GM03348 (cell line): Measurements from ENCODE around the gene LRP4.

Experiments used
- DNase-seq: peaks from one replicate; pipeline ENCODE4 v3.0.0; 2012; ENCODE audit warnings: low spot score

The LRP4 gene

DNA sequence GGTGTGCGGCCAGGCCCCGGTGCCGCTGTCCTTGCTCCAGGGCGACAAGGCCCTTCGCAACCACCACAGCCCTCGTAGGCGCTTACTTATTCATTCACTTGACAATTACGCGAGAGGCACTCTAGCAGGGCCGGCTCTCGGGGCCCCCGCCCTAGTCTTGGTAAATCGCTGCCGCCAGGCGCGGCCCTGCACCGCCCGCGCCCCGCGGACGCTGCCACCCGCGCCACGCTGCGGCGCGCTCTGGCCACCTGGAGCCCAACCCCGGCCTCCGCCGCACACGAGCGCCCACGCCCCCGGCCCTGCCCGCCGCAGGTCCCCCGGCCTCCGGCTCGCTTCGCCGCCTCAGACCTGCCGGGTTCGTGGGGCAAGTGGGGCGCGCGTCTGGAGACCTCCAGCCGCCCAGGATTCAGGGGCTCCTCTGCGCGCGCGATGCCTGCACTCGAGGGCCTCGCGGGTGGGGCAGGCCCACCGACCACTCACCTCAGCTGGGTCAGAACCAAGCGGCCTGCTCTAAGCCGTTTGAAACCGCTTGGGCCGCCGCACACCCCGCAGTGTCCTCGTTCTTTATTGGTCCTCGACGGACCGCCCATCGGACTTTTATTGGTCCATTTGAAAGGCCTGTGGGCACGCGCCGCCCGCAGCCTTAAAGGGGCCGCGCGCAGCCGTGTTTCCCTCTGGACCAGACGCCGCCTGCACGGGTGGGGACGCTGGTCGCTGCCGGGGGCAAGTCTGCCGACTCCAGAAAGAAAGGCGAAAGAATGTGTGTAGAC is 72.4 kb downstream of the LRP4 start, which contains the start of gene CKAP5:
Gene CKAP5, minus strand, starts transcription at position 541 of the 770 bp plus-strand sequence. CDS start 25,049 bp downstream, outside the sequence.
- peak; percentile 98 for DNase-seq

DNA sequence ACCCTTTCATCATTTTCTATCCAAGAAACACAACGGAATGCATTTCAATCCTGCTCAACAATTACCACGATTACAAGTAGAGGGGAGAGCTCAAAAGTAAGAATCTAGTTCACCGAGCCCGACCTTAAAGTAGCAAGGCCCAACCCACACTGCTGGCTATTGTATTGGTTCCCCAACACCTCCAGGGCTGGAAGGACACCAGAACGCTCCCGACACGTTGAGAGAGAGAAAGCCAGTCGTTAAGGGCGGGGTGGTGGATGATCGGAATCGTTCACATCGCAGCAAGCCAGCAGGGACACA is 73.0 kb downstream of the LRP4 start:
- DNase-seq: peak; percentile 23

DNA sequence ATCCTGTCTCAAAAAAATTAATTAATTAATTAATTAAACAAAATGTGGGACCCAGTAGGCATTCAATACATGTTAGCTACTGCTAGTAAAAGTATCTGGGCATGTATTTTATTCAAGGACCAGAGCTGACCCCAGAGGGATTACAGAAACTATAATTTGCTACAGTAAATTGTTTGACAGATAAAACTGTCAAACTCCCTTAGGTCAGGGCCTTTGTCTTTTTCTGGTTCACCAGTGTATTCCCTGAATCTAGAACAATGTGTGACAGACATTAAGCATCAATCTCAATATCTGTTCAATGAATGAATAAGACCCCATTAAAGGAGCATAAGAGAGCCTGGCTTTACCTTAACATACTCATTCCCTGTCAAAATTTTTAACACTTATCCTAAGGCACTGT is 78.2 kb downstream of the LRP4 start:
- DNase-seq: no peak

DNA sequence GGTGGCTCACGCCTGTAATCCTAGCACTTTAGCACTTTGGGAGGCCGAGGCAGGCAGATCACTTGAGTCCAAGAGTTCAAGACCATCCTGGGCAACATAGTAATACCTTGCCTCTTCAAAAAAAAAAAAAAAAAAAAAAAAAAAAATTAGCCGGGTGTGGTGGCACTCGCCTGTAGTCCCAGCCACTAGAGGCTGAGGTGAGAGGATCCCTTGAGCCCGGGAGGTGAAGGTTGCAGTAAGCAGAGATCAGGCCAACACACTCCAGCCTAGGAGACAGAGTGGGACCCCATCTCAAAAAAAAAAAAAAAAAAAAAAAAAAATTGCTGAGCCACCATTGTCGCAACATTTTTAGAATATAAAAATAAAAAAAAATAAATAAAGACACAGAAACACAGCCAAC is 79.8 kb downstream of the LRP4 start:
- DNase-seq: no peak

DNA sequence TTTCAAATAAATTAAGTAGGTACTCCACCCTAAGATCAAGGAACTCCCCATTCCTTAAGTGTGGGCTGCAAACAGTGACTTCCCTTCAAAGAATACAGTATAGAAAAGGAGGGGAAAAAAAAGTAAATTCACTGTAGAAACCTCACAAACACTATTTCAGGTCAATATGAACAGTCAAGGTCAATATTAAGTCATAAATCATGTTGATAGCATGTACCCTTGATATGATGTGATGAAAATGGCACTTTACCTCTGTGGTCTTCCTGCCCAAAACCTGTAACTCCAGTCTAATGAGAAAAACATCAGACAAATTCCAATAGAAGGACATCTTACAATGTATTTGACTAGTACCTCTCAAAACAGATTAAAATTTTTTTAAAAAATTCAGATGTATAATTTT is 80.5 kb downstream of the LRP4 start:
- DNase-seq: no peak

DNA sequence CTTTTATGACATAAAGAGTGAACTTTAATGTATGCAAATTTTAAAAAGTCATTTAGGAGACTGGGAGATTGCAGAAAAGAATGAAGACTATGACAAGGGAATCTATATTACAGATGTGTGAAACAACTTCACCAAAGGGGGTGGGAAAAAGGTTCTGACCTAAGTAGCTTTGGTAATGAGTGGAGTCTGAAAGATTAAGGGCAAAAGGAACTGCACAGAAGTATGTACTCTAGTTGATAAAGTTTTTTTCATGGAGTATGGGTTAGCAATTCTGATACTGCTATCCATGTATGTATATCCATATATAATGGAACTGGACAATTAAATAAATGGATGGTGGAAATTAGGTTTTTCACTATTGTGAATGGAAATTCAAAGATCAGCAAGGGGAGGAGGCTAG is 81.5 kb downstream of the LRP4 start:
- no peak for DNase-seq

DNA sequence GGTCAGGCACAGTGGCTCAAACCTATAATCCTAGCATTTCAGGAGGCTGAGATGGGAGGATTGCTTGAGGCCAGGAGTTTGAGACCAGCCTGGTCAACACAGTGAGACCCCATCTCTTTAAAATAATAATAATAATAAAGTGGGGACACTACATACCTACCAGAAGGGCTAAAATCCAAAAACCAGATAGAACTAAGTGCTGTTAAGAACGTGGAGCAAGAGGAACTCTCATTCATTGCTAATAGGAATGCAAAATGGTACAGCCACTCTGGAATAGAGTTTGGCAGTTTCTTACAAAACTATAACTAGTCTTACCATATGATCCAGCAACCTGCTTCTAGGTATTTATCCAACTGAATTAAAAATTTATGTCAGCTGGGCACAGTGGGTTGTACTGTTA is 81.9 kb downstream of the LRP4 start:
- DNase-seq: no peak

DNA sequence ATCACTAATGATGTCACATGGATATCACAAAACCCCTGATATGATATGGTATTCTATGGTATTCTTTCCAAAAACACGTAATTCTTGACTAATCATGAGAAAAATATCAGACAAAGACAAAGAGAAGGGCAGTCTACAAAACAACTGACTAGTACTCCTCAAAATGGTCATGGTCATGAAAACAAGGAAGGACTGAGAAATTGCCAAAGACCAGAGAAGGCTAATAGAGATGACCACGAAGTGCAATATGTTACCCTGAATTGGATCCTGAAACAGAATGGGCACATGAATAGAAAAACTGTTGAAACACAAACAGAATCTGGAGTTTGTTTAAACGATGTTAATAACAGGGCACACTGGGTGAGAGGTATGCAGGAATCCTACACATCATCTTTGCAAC is 82.5 kb downstream of the LRP4 start:
- DNase-seq: no peak

DNA sequence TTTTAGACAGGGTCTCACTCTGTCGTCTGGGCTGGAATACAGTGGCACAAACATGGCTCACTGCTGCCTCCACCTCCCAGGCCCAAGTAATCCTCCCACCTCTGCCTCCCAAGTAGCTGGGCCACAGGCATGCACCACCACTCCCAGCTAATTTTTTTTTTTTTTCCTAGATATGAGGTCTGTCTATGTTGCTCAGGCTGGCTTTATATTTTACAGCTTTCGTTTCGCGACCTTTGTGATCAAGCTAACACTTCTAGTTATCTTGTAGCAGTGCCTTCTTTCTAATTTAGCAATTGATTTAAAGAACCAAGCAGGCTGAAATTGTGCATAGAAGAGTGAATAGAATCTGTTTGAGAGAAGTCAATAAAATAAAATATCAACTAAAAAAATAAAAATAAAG is 83.5 kb downstream of the LRP4 start:
- no peak for DNase-seq

DNA sequence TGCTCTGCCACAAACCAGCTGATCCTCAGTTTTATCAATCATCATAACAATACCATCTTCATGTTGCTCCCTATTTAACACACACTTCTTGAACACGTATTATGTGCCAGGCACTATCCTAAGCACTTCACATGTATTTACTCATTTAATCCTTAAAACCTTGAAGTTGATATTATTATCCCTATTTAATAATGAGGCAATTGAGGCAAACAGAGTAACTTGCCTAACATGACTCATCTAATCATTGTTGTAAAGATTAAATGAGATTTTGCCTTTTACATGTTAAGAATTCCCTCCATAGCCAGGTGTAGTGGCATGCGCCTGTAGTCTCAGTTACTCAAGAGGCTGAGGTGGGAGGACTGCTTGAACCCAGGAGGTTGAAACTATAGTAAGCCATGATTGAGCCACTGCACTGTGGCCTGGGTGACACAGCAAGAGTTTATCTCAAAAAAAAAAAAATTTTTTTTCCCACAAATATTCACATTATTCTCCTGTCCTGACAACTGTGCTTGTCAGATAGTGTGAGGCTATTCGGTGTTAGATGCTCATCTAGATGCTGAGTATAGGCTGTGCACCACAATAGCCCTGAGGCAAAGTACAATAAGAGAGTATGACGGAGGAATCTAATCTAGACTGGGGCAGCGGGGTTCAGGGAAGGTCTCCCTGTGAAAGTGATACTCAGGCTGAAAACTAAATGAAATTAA is 85.7 kb downstream of the LRP4 start:
- DNase-seq: no peak

DNA sequence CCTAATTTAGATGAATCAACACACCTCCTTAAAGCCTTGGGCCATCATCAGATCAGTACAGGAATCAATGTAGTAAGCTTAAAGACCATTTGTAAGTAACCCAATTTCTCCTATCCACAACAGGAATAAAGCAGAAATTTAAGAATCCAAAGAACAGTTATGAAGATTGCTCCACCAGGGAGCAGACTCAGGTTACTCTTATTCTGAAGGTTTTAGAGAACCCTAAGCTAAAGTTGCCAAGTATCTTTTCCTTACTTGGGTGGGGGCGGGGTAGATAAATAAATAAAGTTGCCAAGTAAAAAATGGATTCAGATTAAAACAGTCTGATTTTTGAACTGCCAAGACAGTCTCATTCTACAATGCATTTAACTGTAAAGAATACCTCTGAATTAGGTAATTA is 90.4 kb downstream of the LRP4 start:
- no peak for DNase-seq

DNA sequence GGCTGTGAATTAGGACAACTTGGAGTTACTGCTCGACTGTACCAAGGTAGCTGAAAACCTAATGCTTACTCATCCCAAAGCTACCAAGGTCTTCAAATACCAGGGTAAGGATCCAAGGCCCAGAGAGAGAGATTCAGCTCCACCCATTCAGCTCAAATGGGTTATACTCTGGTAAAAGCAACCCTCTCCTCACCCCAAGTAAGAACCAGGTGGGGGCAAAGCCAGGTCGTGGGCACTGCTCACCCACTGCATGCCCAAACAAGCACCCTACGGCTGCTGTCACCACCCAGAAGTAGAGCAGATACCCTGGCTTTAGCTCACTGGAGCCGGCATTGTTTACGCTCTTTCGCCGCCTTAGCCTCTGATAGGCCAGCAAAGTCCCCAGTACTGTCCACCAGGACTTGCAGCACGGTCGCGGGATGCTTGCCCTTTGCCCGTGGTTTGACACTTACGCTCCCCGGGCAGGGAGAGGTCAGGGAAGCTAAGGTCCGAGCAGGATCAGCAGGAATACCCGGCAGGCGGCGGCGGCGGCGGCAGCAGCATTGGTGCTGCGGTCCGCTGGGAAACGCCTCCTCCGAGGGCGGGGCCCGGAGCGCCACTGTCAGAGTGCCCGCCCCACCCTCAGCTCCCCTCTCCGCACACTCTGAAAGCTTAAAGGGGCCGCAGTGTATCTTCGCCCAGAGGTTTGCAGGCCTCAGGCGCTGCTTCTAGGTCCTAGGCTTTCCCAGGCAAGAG is 91.9 kb downstream of the LRP4 start:
- DNase-seq: peak; percentile 94

DNA sequence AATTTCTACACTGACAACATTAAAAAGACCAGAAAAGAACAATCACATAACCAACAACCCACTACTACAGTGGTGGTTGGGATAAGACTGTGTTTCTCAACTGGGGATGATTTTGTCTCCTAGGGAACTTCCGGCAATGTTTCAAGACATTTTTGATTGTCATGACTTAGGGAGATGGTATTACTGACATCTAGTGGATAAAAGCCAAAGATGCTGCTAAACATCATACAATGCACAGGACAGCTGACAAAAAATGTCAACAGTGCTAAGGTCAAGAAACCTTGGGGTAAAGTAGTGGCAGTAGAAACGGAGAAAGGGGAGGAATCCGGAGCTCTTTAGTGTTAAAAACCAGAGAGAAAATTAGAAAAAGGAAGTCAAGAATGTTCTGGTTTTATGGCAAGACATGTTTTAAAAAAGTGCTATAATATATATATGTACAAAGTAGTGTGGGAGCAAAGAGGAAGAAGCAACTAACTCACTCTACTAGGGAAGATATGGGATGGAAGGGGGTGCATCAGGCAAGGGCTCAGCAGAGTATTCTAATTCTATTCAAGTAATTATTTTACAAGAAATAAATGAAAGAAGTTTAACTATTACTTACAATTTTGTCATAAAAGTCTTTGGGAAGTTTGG is 109.4 kb downstream of the LRP4 start:
- DNase-seq: peak; percentile 13
